Adrenal gland (tissue), 5 donors: ENCODE measurements around the gene C12orf50.

Experiments used
- POLR2A ChIP-seq, 2 donors: fragments of 450-650 bp; IDR thresholded peaks; one replicate each; pipeline ENCODE4 v1.6.1; 2017; ENCODE audit warnings: antibody characterized with exemption in 2 of 2, mild to moderate bottlenecking in 2 of 2, moderate library complexity in 1 of 2
- TF ChIP-seq, protein P1 (sequence below), 6 experiments: fragments of 450-650 bp in 4 of 6; fragments of 200-600 bp in 2 of 6; sonication (generic) in 1 of 6; IDR thresholded peaks; 1 replicate in 5 of 6; 2 replicates in 1 of 6; pipeline versions ENCODE4 v1.5.1 to v1.8.0; 2016 to 2021; ENCODE audit warnings: antibody characterized with exemption in 6 of 6, mild to moderate bottlenecking in 2 of 6, moderate library complexity in 1 of 6
- donor health status: DM: no; HTN: no; CAD: no.

DNA sequence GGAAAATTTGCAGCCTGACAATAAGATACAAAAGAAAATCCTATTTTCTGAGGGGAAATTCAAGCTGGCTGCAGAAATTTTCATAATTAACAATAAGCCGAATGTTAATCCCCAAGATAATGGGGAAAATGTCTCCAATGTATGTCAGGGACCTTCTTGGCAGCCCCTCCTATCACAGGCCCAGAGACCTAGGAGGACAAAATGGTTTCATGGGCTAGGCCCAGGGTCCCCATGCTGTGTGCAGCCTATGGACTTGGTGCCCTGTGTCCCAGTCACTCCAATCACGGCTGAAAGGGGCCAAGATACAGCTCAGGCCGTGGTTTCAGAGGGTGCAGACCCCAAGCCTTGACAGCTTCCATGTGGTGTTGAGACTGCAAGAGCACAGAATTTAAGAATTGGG is 11.2 kb downstream of the C12orf50 start:
- TF ChIP-seq, protein P1, sequence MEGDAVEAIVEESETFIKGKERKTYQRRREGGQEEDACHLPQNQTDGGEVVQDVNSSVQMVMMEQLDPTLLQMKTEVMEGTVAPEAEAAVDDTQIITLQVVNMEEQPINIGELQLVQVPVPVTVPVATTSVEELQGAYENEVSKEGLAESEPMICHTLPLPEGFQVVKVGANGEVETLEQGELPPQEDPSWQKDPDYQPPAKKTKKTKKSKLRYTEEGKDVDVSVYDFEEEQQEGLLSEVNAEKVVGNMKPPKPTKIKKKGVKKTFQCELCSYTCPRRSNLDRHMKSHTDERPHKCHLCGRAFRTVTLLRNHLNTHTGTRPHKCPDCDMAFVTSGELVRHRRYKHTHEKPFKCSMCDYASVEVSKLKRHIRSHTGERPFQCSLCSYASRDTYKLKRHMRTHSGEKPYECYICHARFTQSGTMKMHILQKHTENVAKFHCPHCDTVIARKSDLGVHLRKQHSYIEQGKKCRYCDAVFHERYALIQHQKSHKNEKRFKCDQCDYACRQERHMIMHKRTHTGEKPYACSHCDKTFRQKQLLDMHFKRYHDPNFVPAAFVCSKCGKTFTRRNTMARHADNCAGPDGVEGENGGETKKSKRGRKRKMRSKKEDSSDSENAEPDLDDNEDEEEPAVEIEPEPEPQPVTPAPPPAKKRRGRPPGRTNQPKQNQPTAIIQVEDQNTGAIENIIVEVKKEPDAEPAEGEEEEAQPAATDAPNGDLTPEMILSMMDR (IDR thresholded peaks at IDR 0.05): no peak
- no peak for TF ChIP-seq POLR2A (IDR thresholded peaks at IDR 0.05)
